ENCODE results near the gene ZNF536.

DNA sequence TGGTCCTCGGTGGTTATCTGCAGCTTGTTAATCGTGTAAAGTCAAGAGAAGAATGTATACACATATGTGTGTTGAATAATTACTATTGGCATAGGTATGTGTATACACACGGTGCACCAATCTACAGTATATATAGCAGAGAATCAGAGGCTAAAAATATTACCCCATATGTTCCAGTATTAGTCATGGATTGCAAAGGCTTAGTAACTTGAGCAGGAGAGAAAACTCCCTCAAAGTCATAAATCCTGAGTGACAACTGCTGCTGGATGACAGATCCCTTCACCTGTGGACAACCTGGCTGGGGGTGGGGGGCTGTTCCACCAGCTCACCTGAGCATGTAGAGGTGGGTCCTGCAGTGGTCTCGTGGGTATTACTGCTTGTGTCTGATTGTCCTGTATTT lies 185.0 kb downstream of the ZNF536 start:
- TF ChIP-seq, protein P1, sequence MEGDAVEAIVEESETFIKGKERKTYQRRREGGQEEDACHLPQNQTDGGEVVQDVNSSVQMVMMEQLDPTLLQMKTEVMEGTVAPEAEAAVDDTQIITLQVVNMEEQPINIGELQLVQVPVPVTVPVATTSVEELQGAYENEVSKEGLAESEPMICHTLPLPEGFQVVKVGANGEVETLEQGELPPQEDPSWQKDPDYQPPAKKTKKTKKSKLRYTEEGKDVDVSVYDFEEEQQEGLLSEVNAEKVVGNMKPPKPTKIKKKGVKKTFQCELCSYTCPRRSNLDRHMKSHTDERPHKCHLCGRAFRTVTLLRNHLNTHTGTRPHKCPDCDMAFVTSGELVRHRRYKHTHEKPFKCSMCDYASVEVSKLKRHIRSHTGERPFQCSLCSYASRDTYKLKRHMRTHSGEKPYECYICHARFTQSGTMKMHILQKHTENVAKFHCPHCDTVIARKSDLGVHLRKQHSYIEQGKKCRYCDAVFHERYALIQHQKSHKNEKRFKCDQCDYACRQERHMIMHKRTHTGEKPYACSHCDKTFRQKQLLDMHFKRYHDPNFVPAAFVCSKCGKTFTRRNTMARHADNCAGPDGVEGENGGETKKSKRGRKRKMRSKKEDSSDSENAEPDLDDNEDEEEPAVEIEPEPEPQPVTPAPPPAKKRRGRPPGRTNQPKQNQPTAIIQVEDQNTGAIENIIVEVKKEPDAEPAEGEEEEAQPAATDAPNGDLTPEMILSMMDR (conservative IDR thresholded peaks at IDR 0.05; ENCODE audit: low read depth, low read length), result no peak
- no peak for TF ChIP-seq EZH2 (IDR thresholded peaks at IDR 0.05; ENCODE audit: borderline replicate concordance, low read depth, low read length, poor library complexity, severe bottlenecking)
